WTC11 (cell line): Measurements from ENCODE around the gene SPATC1L. TPM values are rescaled to one million over a fixed set of nuclear protein-coding genes. Genes with fewer than 3 reads are reported as not detected.
A peak's percentile ranks its signal among the peaks of the same experiment; 100 is the strongest.

Experiments
- ATAC-seq: fragments of 200-7000 bp; cut with Tn5 transposase; 2 replicates; pipeline ENCODE4 v1.10.0; 2021; ENCODE audit warnings: mild to moderate bottlenecking, moderate library complexity
- CTCF ChIA-PET: fragments of 300-600 bp; sonication (Branson Sonifier 250); formaldehyde crosslinking; loops from one replicate; lab custom pipeline; 2021; ENCODE audit warnings: antibody characterized with exemption; lab: Charles Lee
- POLR2A ChIA-PET: fragments of 350-600 bp; sonication (Branson Sonifier 250); formaldehyde crosslinking; loops from one replicate; lab custom pipeline; 2021; ENCODE audit warnings: antibody characterized with exemption; lab: Charles Lee
- DNase-seq: peaks from one replicate; pipeline ENCODE4 v3.0.0; 2021; ENCODE audit warnings: low spot score
- H3K27ac Mint-ChIP-seq: 2 replicates; pipeline ENCODE4 v1.8.0; 2021; ENCODE audit warnings: mixed read lengths
- H3K27me3 Mint-ChIP-seq: 2 replicates; pipeline ENCODE4 v1.8.0; 2021; ENCODE audit warnings: low read depth, mild to moderate bottlenecking, moderate library complexity, mixed read lengths
- H3K36me3 Mint-ChIP-seq: 2 replicates; pipeline ENCODE4 v1.8.0; 2021; ENCODE audit warnings: mixed read lengths
- H3K4me1 Mint-ChIP-seq: 2 replicates; pipeline ENCODE4 v1.8.0; 2022; ENCODE audit warnings: mixed read lengths
- H3K4me3 Mint-ChIP-seq: 2 replicates; pipeline ENCODE4 v1.8.0; 2021; ENCODE audit warnings: mild to moderate bottlenecking, moderate library complexity, mixed read lengths
- H3K9me3 Mint-ChIP-seq: 2 replicates; pipeline ENCODE4 v1.8.0; 2021; ENCODE audit warnings: mixed read lengths
- CDX4 ChIP-seq: fragments of 250-450 bp; sonication (Bioruptor Pico); IDR thresholded peaks from 2 replicates; pipeline ENCODE4 v1.9.0; 2021; ENCODE audit warnings: moderate library complexity, mild to moderate bottlenecking, inconsistent platforms, borderline replicate concordance
- E2F5 ChIP-seq: sonication (generic); formaldehyde crosslinking; IDR thresholded peaks from 2 replicates; pipeline ENCODE4 v1.8.1; 2022; ENCODE audit warnings: mild to moderate bottlenecking, moderate library complexity, missing genetic modification reagents
- FOXJ3 ChIP-seq: sonication (generic); formaldehyde crosslinking; IDR thresholded peaks from 2 replicates; pipeline ENCODE4 v1.9.0; 2021; ENCODE audit warnings: missing genetic modification reagents, mild to moderate bottlenecking, borderline replicate concordance
- MLX ChIP-seq: sonication (generic); formaldehyde crosslinking; IDR thresholded peaks from 2 replicates; pipeline ENCODE4 v1.8.1; 2023; ENCODE audit warnings: mild to moderate bottlenecking, missing genetic modification reagents, moderate library complexity
- NR1H2 ChIP-seq: sonication (generic); formaldehyde crosslinking; IDR thresholded peaks from 2 replicates; pipeline ENCODE4 v1.9.0; 2021; ENCODE audit warnings: mild to moderate bottlenecking, moderate library complexity, missing genetic modification reagents
- PREB ChIP-seq: sonication (generic); formaldehyde crosslinking; IDR thresholded peaks from 2 replicates; pipeline ENCODE4 v1.8.1; 2022; ENCODE audit warnings: mild to moderate bottlenecking, missing genetic modification reagents, moderate library complexity, borderline replicate concordance
- PRRX2 ChIP-seq: fragments of 250-450 bp; sonication (Bioruptor Pico); IDR thresholded peaks from 2 replicates; pipeline ENCODE4 v1.8.0; 2021; ENCODE audit warnings: mild to moderate bottlenecking
- SOX15 ChIP-seq: fragments of 250-450 bp; sonication (Bioruptor Pico); IDR thresholded peaks from 2 replicates; pipeline ENCODE4 v1.9.0; 2021; ENCODE audit warnings: mild to moderate bottlenecking
- STAT6 ChIP-seq: sonication (generic); formaldehyde crosslinking; conservative IDR thresholded peaks from 2 replicates; pipeline ENCODE4 v1.8.1; 2023; ENCODE audit warnings: mild to moderate bottlenecking, low read depth, missing genetic modification reagents, moderate library complexity
- ZNF425 ChIP-seq: fragments of 250-450 bp; sonication (Bioruptor Pico); conservative IDR thresholded peaks from 2 replicates; pipeline ENCODE4 v1.9.0; 2021; ENCODE audit warnings: mild to moderate bottlenecking
- ZNF512 ChIP-seq: sonication (generic); formaldehyde crosslinking; IDR thresholded peaks from 2 replicates; pipeline ENCODE4 v1.8.1; 2022; ENCODE audit warnings: missing genetic modification reagents, borderline replicate concordance
- total RNA-seq: library from RNA; stranded (reverse); gene quantifications from 3 replicates; pipeline ENCODE4 v1.2.3, GENCODE V29; 2021

The SPATC1L gene
- total RNA-seq, 1 experiment from 2014 or later = 61.7 TPM

GRCh38 chr21:46121286-46122221, 62.7 kb downstream of the SPATC1L start (continued):
- TF ChIP-seq ZNF425 (CRISPR knock-in tag) (no peak), PRRX2 (CRISPR knock-in tag) (no peak), ZNF512 (CRISPR knock-in tag) (no peak), E2F5 (CRISPR knock-in tag) (no peak), MLX (CRISPR knock-in tag) (no peak), STAT6 (no peak), SOX15 (no peak)
- TF ChIP-seq, all 79 proteins: peak for 0

- Mint-ChIP-seq H3K27ac (no peak overlapping the region), H3K9me3 (no peaks in the 10 kb centered on the region), H3K27me3 (no peaks in the 10 kb centered on the region), H3K36me3 (peaks cover 7% of the 10 kb centered on the region), H3K4me1 (no peaks in the 10 kb centered on the region), H3K4me3 (no peak overlapping the region)
- CTCF ChIA-PET = interaction anchor here (1.0 to 1.1 kb wide), 2 partner anchors 10 to 149 kb away, joined by 3 read pairs; no protein-coding TSS in a partner anchor
- DNase-seq (peak; percentile 6), ATAC-seq (no peak)
- TF ChIP-seq NR1H2 (CRISPR knock-in tag) = no peak
- no peak for TF ChIP-seq ZNF425 (CRISPR knock-in tag)
- TF ChIP-seq CDX4 (CRISPR knock-in tag) = no peak
- no peak for TF ChIP-seq FOXJ3
- no peak for TF ChIP-seq PREB (CRISPR knock-in tag)
- POLR2A ChIA-PET = no interaction called here
These were observed 63.7 kb downstream of the SPATC1L start for GRCh38 chr21:46120301-46121285.
